Chondrocyte (in vitro differentiated cells): Measurements from ENCODE around the gene RAPGEF3. TPM values are rescaled to one million over a fixed set of nuclear protein-coding genes. Genes with fewer than 3 reads are reported as not detected.

Experiments
- DNase-seq: peaks from one replicate; pipeline ENCODE4 v3.0.0; 2021; ENCODE audit warnings: mixed read lengths, low spot score
- H3K27ac Mint-ChIP-seq: one replicate; pipeline ENCODE4 v1.8.0; 2021; ENCODE audit warnings: mild to moderate bottlenecking, moderate library complexity, mixed read lengths; ENCODE audit not compliant: unreplicated experiment
- H3K27me3 Mint-ChIP-seq: 2 replicates; pipeline ENCODE4 v1.8.0; 2021; ENCODE audit warnings: low read depth, mixed read lengths
- H3K36me3 Mint-ChIP-seq: 2 replicates; pipeline ENCODE4 v1.8.0; 2021; ENCODE audit warnings: low read depth, mixed read lengths
- H3K4me1 Mint-ChIP-seq: 2 replicates; pipeline ENCODE4 v1.8.0; 2021; ENCODE audit warnings: low read depth, mild to moderate bottlenecking, mixed read lengths
- H3K4me3 Mint-ChIP-seq: one replicate; pipeline ENCODE4 v1.8.0; 2021; ENCODE audit warnings: mild to moderate bottlenecking, moderate library complexity, mixed read lengths; ENCODE audit not compliant: unreplicated experiment
- H3K9me3 Mint-ChIP-seq: 2 replicates; pipeline ENCODE4 v1.8.0; 2021; ENCODE audit warnings: low read depth, mixed read lengths
- total RNA-seq: library from RNA; stranded (reverse); gene quantifications from 3 replicates; pipeline ENCODE4 v1.2.1, GENCODE V29; 2021
- TF ChIP-seq, protein P1 (sequence below): fragments of 200-600 bp; sonication (generic); IDR thresholded peaks from 2 replicates; pipeline ENCODE4 v1.5.0; 2021; ENCODE audit warnings: antibody characterized with exemption, mild to moderate bottlenecking, moderate library complexity

Gene RAPGEF3
- total RNA-seq, 1 donor from 2014 or later = 1.3 TPM

DNA sequence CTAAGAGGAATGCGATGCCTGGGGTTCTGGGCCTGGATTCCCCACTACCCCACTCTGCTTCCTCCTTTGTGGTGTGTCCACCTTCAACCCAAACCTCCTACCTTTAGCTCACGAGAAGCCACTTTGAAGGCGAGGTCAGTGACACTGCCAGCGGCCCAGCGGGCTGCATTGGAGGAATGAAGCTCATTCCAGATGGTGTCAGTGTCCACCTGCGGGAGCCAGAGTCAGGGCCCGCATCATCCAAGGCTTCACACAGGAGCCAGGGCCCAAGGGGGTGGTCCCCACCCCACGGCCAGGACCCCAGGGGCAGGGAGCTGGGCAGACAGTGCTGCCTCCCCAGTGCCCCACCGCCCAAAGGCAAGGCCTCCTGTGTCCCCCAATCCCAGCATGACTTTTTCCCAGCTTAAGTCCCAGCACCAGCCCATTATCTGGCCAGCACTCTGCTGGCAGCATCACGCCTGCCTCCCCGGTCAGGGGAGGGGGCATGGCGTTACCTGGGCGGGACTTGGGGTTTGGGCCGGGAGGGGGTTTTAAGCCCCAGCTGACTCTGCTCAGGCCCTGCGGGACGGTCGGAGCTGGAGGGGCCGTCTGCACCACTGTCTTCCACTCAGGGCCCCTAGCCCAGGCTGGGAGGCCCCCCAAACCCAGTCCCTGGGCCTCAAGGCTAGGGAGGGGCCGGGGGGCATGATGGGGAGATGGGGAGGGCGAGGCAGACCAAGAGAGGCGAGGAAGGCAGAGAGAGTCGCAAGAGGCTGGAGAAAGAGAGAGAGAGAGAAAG, 31.2 kb upstream of the RAPGEF3 start:
- DNase-seq = no peak

DNA sequence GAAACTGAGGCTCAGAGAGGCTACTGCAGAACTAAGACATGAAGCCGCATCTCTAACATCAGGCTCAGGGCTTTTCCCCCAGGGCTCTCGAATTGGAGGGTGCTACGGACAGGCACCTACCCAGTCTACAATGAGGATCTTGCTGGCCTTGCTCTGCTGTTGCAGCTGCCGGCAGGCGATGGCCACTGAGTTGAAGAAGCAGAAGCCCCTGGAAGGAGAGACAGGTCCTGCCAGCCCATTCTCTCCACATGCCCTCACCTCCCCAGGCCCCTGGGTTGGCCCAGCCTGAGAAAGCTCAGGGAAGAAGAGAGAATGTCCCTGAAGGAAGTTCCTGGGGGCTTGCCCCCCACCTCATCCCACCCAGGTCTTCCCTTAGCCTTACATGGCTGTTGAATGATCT, 30.5 kb upstream of the RAPGEF3 start:
- TF ChIP-seq, protein P1, sequence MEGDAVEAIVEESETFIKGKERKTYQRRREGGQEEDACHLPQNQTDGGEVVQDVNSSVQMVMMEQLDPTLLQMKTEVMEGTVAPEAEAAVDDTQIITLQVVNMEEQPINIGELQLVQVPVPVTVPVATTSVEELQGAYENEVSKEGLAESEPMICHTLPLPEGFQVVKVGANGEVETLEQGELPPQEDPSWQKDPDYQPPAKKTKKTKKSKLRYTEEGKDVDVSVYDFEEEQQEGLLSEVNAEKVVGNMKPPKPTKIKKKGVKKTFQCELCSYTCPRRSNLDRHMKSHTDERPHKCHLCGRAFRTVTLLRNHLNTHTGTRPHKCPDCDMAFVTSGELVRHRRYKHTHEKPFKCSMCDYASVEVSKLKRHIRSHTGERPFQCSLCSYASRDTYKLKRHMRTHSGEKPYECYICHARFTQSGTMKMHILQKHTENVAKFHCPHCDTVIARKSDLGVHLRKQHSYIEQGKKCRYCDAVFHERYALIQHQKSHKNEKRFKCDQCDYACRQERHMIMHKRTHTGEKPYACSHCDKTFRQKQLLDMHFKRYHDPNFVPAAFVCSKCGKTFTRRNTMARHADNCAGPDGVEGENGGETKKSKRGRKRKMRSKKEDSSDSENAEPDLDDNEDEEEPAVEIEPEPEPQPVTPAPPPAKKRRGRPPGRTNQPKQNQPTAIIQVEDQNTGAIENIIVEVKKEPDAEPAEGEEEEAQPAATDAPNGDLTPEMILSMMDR = no peak
- H3K4me1 Mint-ChIP-seq = no peaks in the 10 kb centered on the region

More for the DNA sequence above, 31.2 kb upstream of the RAPGEF3 start:
- H3K9me3 Mint-ChIP-seq = no peaks in the 10 kb centered on the region
- no peaks in the 10 kb centered on the region for H3K27me3 Mint-ChIP-seq
- H3K36me3 Mint-ChIP-seq = peaks cover 45% of the 10 kb centered on the region
- H3K27ac Mint-ChIP-seq = no peak overlapping the region
- H3K4me3 Mint-ChIP-seq = no peak overlapping the region
- H3K4me1 Mint-ChIP-seq = no peaks in the 10 kb centered on the region
- TF ChIP-seq, protein P1 = no peak

GRCh38 chr12:47787596-47788319, 29.1 kb upstream of the RAPGEF3 start:
- no peaks in the 10 kb centered on the region for H3K27me3 Mint-ChIP-seq
- peaks cover 45% of the 10 kb centered on the region for H3K36me3 Mint-ChIP-seq
- no peak overlapping the region for H3K27ac Mint-ChIP-seq
- H3K9me3 Mint-ChIP-seq = no peaks in the 10 kb centered on the region
- DNase-seq = no peak
- no peaks in the 10 kb centered on the region for H3K4me1 Mint-ChIP-seq
- TF ChIP-seq, protein P1 = no peak
- H3K4me3 Mint-ChIP-seq = no peak overlapping the region

More for the DNA sequence above, 30.5 kb upstream of the RAPGEF3 start:
- peaks cover 48% of the 10 kb centered on the region for H3K36me3 Mint-ChIP-seq
- H3K27me3 Mint-ChIP-seq = no peaks in the 10 kb centered on the region
- no peak overlapping the region for H3K27ac Mint-ChIP-seq
- no peak overlapping the region for H3K4me3 Mint-ChIP-seq
- no peaks in the 10 kb centered on the region for H3K9me3 Mint-ChIP-seq
- no peak for DNase-seq

- H3K4me1 Mint-ChIP-seq = no peaks in the 10 kb centered on the region
Measured at GRCh38 chr12:47786662-47787280, 28.1 kb upstream of the RAPGEF3 start.

More at GRCh38 chr12:47786662-47787280, 28.1 kb upstream of the RAPGEF3 start:
- TF ChIP-seq, protein P1 = no peak
- Mint-ChIP-seq H3K9me3 (no peaks in the 10 kb centered on the region), H3K4me3 (no peak overlapping the region), H3K27ac (peak overlapping the region; percentile 45), H3K36me3 (peaks cover 44% of the 10 kb centered on the region), H3K27me3 (no peaks in the 10 kb centered on the region)
- DNase-seq = no peak
